ENCODE measurements around the gene USP48. TPM values are rescaled to one million over a fixed set of nuclear protein-coding genes. Genes with fewer than 3 reads are reported as not detected.

Gene USP48
- total and polyA plus RNA-seq, 2 of the 13 experiments (the other 11 are each of a cell fraction or from before 2014, with no cell fraction given) = 30.4 to 30.7 TPM

GRCh38 chr1:21782868-21783678 lies at the start of gene USP48 (continued):
- TF ChIP-seq ZSCAN5A (CRISPR knock-in tag; IDR thresholded peaks at IDR 0.05; ENCODE audit: borderline replicate concordance) (no peak), KDM2A (CRISPR knock-in tag; IDR thresholded peaks at IDR 0.05; ENCODE audit: borderline replicate concordance, low read depth) (peak; percentile 90), NFKB2 (CRISPR knock-in tag; IDR thresholded peaks at IDR 0.05; ENCODE audit: borderline replicate concordance) (peak; percentile 59; the same call in 1 of the 2 replicates), ZNF441 (CRISPR knock-in tag; IDR thresholded peaks at IDR 0.05; ENCODE audit: borderline replicate concordance) (peak; percentile 69; the same call in 1 of the 2 replicates), NKX3-1 (CRISPR knock-in tag; IDR thresholded peaks at IDR 0.05) (no peak), ZBTB10 (CRISPR knock-in tag; IDR thresholded peaks at IDR 0.05; ENCODE audit: borderline replicate concordance) (peak; percentile 27; the same call in 1 of the 2 replicates), FIP1L1 (IDR thresholded peaks at IDR 0.05; ENCODE audit: borderline replicate concordance, insufficient read depth, low read depth, low read length) (no peak), CERS6 (CRISPR knock-in tag; IDR thresholded peaks at IDR 0.05) (0 out of 2 replicates have a peak, but pooled peaks have one; percentile 65), POGZ (CRISPR knock-in tag; IDR thresholded peaks at IDR 0.05) (peak; percentile 72), REPIN1 (CRISPR knock-in tag; IDR thresholded peaks at IDR 0.05; ENCODE audit: borderline replicate concordance, low read depth) (peak; percentile 38; the same call in 1 of the 2 replicates), FOXK1 (CRISPR knock-in tag; IDR thresholded peaks at IDR 0.05; ENCODE audit: borderline replicate concordance, low read depth) (peak; percentile 23), FOXO4 (CRISPR knock-in tag; conservative IDR thresholded peaks at IDR 0.05) (no peak), CEBPZ (IDR thresholded peaks at IDR 0.05; ENCODE audit: low read length) (no peak), MYC (CRISPR knock-in tag; IDR thresholded peaks at IDR 0.05; ENCODE audit: borderline replicate concordance) (peak; percentile 43; the same call in 1 of the 2 replicates)
